Neural cell (in vitro differentiated cells): Measurements from ENCODE around the gene TSACC. TPM values are rescaled to one million over a fixed set of nuclear protein-coding genes. Genes with fewer than 3 reads are reported as not detected.

Source experiments
- H2AFZ ChIP-seq: fragments of 200-600, 300-800 bp; sonication (generic), shearing (Covaris generic); 2 replicates; pipeline ENCODE4 v1.6.0; 2014; ENCODE audit warnings: low read depth, mild to moderate bottlenecking, antibody characterized with exemption, low read length, moderate library complexity
- H3F3A ChIP-seq: fragments of 200-600 bp; shearing (Covaris generic); 2 replicates; pipeline ENCODE4 v1.6.1; 2016; ENCODE audit warnings: mild to moderate bottlenecking, moderate library complexity, mixed read lengths, antibody characterized with exemption, low read length; ENCODE audit not compliant: insufficient read depth, poor library complexity, severe bottlenecking
- H3K27ac ChIP-seq: fragments of 200-600, 300-800 bp; sonication (generic), shearing (Covaris generic); 2 replicates; pipeline ENCODE4 v1.5.1; 2014; ENCODE audit warnings: mild to moderate bottlenecking, low read length, moderate library complexity
- H3K27me3 ChIP-seq: fragments of 300-800, 200-600 bp; sonication (generic), shearing (Covaris generic); 2 replicates; pipeline ENCODE4 v1.6.0; 2014; ENCODE audit warnings: mild to moderate bottlenecking, low read depth, low read length, moderate library complexity; ENCODE audit not compliant: insufficient read depth
- H3K36me3 ChIP-seq: fragments of 300-800, 200-600 bp; sonication (generic), shearing (Covaris generic); 2 replicates; pipeline ENCODE4 v1.5.1; 2014; ENCODE audit warnings: mild to moderate bottlenecking, antibody characterized with exemption, low read length, moderate library complexity; ENCODE audit not compliant: insufficient read depth
- H3K4me2 ChIP-seq: fragments of 300-800, 200-600 bp; sonication (generic), shearing (Covaris generic); 2 replicates; pipeline ENCODE4 v1.6.0; 2014; ENCODE audit warnings: mild to moderate bottlenecking, low read length
- H3K4me3 ChIP-seq: fragments of 300-800, 200-600 bp; sonication (generic), shearing (Covaris generic); 2 replicates; pipeline ENCODE4 v1.5.1; 2014; ENCODE audit warnings: mild to moderate bottlenecking, low read length, moderate library complexity
- H3K79me2 ChIP-seq: fragments of 200-600 bp; shearing (Covaris generic); replicated peaks from 2 replicates; pipeline ENCODE4 v1.6.0; 2014; ENCODE audit warnings: mild to moderate bottlenecking, low read length, moderate library complexity; ENCODE audit not compliant: insufficient read depth
- H3K9ac ChIP-seq: fragments of 300-800, 200-600 bp; sonication (generic), shearing (Covaris generic); 2 replicates; pipeline ENCODE4 v1.6.1; 2016; ENCODE audit warnings: mild to moderate bottlenecking, low read length, mixed read lengths
- H3K9me2 ChIP-seq: fragments of 200-600 bp; shearing (Covaris generic); 2 replicates; pipeline ENCODE4 v1.6.1; 2016; ENCODE audit warnings: mild to moderate bottlenecking, low read length, mixed read lengths; ENCODE audit not compliant: insufficient read depth
- H3K9me3 ChIP-seq: fragments of 200-600, 300-800 bp; sonication (generic), shearing (Covaris generic); 2 replicates; pipeline ENCODE4 v1.6.1; 2016; ENCODE audit warnings: mild to moderate bottlenecking, mixed run types, low read length, moderate library complexity, mixed read lengths
- H4K20me1 ChIP-seq: fragments of 200-600 bp; shearing (Covaris generic); 2 replicates; pipeline ENCODE4 v1.6.1; 2016; ENCODE audit warnings: mild to moderate bottlenecking, mixed run types; ENCODE audit not compliant: insufficient read depth
- CTCF ChIP-seq: fragments of 450-650 bp; IDR thresholded peaks from 2 replicates; pipeline ENCODE4 v1.5.1; 2014; ENCODE audit warnings: antibody characterized with exemption, mild to moderate bottlenecking, moderate library complexity; ENCODE audit not compliant: poor library complexity, severe bottlenecking
- EP300 ChIP-seq: fragments of 450-650 bp; conservative IDR thresholded peaks from 2 replicates; pipeline ENCODE4 v1.6.1; 2014; ENCODE audit warnings: antibody characterized with exemption, mild to moderate bottlenecking, moderate library complexity; ENCODE audit not compliant: poor library complexity, severe bottlenecking
- EZH2 ChIP-seq: fragments of 200-600, 300-800 bp; shearing (Covaris generic), sonication (generic); IDR thresholded peaks from 2 replicates; pipeline ENCODE4 v1.6.1; 2014; ENCODE audit warnings: antibody characterized with exemption, low read length, borderline replicate concordance, mild to moderate bottlenecking; ENCODE audit not compliant: insufficient read depth, poor library complexity, severe bottlenecking
- MXI1 ChIP-seq: fragments of 450-650 bp; conservative IDR thresholded peaks from 2 replicates; pipeline ENCODE4 v1.6.1; 2014; ENCODE audit warnings: antibody characterized with exemption, mild to moderate bottlenecking; ENCODE audit not compliant: poor library complexity, severe bottlenecking
- POLR2AphosphoS5 ChIP-seq: IDR thresholded peaks from 2 replicates; pipeline ENCODE4 v1.6.1; 2012
- RAD21 ChIP-seq: fragments of 450-650 bp; conservative IDR thresholded peaks from 2 replicates; pipeline ENCODE4 v1.6.1; 2014; ENCODE audit warnings: antibody characterized with exemption, mild to moderate bottlenecking, moderate library complexity
- REST ChIP-seq: IDR thresholded peaks from 2 replicates; pipeline ENCODE4 v1.6.1; 2012; ENCODE audit warnings: borderline replicate concordance
- SMC3 ChIP-seq: fragments of 450-650 bp; conservative IDR thresholded peaks from 2 replicates; pipeline ENCODE4 v1.6.1; 2014; ENCODE audit warnings: antibody characterized with exemption, mild to moderate bottlenecking, moderate library complexity; ENCODE audit not compliant: poor library complexity
- TAF1 ChIP-seq: IDR thresholded peaks from 2 replicates; pipeline ENCODE4 v1.6.1; 2012; ENCODE audit warnings: low read depth
- polyA plus RNA-seq: library from polyadenylated mRNA; depleted of rRNA; stranded (reverse); fragments of >200 nt; gene quantifications from 2 replicates; pipeline ENCODE4 v1.2.3, GENCODE V29; 2014

TSACC gene
- polyA plus RNA-seq, 1 donor from 2014 or later, result not detected

- Histone ChIP-seq H3K9ac (peak overlapping the region; percentile 79), H3K9me2 (no peaks in the 10 kb centered on the region), H3F3A (no peaks in the 10 kb centered on the region), H4K20me1 (no peaks in the 10 kb centered on the region), H3K9me3 (no peaks in the 10 kb centered on the region), H3K4me2 (peak overlapping the region; percentile 53), H3K27ac (peak overlapping the region; percentile 75), H3K27me3 (no peaks in the 10 kb centered on the region), H3K36me3 (peaks cover 20% of the 10 kb centered on the region), H3K4me3 (peak overlapping the region; percentile 82), H3K79me2 (peaks cover 29% of the 10 kb centered on the region), H2AFZ (peak overlapping the region; percentile 49)
- TF ChIP-seq RAD21 (no peak), TAF1 (no peak), POLR2AphosphoS5 (no peak), CTCF (no peak), EP300 (no peak), REST (no peak), SMC3 (no peak), EZH2 (no peak), MXI1 (no peak)
Measured at GRCh38 chr1:156337052-156337887, 1.1 kb upstream of the TSACC start.

GRCh38 chr1:156337888-156338179 is 492 bp upstream of the TSACC start:
- Histone ChIP-seq H2AFZ (peak overlapping the region; percentile 49), H3K27ac (peak overlapping the region; percentile 75), H3K9me2 (no peaks in the 10 kb centered on the region), H3K9ac (peak overlapping the region; percentile 79), H4K20me1 (no peaks in the 10 kb centered on the region), H3K79me2 (peaks cover 29% of the 10 kb centered on the region), H3F3A (no peaks in the 10 kb centered on the region), H3K27me3 (no peaks in the 10 kb centered on the region), H3K4me2 (peak overlapping the region; percentile 53), H3K4me3 (peak overlapping the region; percentile 82), H3K9me3 (no peaks in the 10 kb centered on the region), H3K36me3 (peaks cover 14% of the 10 kb centered on the region)
- no peak for TF ChIP-seq EP300
- no peak for TF ChIP-seq REST
- no peak for TF ChIP-seq EZH2
- no peak for TF ChIP-seq CTCF
- no peak for TF ChIP-seq TAF1
- TF ChIP-seq SMC3, result no peak
